Tibial nerve (tissue), 4 donors: ENCODE measurements around the gene PLCH2.

Experiments
- EP300 ChIP-seq, 2 donors: sonication (generic); formaldehyde crosslinking; IDR thresholded peaks; one replicate each; pipeline ENCODE4 v1.6.1; 2017; ENCODE audit warnings: antibody characterized with exemption in 2 of 2, mild to moderate bottlenecking in 1 of 2
- POLR2A ChIP-seq, 2 donors: fragments of 450-650 bp; IDR thresholded peaks; one replicate each; pipeline ENCODE4 v1.6.1; 2017; ENCODE audit warnings: antibody characterized with exemption in 2 of 2, mild to moderate bottlenecking in 2 of 2, moderate library complexity in 2 of 2
- TF ChIP-seq, protein P1 (sequence below), 5 experiments: fragments of 200-600 bp in 3 of 5; fragments of 450-650 bp in 2 of 5; sonication (generic) in 3 of 5; IDR thresholded peaks; one replicate each; pipeline ENCODE4 v1.5.1; 2016 to 2019; ENCODE audit warnings: antibody characterized with exemption in 5 of 5, mild to moderate bottlenecking in 3 of 5, moderate library complexity in 2 of 5

DNA sequence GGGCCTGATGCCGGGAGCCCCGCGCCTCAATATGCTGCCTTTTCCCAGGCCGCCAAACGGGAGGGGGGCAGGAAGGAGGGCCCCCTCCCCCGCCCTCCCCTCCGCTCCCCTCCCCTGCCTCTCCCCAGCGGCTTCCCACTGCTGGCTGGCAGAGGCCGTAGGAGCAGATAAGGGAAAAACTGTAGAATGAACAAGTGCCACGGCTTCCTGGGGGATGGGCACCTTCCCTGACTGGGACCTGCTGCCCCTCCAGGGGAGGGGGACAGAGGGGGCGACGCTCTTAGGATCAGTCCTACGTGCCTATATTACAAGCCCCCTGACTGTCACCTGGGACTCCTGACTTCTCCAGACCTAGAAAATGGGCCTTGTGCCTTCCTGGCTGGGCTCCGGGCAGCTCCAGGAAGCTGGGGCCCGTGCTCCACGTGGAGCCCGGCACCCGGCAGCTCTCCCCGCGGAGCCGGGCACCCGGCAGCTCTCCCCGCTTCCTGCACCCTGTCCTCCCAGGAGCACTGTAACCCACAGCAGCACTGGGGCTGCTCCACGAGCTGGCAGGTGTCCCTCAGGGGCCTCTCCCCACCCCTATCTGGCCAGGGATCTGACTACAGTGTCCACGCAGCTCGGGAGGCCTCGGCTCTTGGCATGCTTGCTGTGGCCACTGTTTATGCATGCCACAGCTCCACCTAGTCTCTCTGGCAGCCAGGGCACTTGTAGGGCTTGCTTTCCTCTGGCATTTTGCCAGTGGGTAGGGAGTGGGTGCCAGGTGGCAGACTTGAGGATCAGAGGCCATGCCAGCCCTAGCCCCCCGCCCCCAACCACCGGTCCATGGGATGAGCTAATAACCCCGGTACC, 54.6 kb downstream of the PLCH2 start:
- TF ChIP-seq, protein P1, sequence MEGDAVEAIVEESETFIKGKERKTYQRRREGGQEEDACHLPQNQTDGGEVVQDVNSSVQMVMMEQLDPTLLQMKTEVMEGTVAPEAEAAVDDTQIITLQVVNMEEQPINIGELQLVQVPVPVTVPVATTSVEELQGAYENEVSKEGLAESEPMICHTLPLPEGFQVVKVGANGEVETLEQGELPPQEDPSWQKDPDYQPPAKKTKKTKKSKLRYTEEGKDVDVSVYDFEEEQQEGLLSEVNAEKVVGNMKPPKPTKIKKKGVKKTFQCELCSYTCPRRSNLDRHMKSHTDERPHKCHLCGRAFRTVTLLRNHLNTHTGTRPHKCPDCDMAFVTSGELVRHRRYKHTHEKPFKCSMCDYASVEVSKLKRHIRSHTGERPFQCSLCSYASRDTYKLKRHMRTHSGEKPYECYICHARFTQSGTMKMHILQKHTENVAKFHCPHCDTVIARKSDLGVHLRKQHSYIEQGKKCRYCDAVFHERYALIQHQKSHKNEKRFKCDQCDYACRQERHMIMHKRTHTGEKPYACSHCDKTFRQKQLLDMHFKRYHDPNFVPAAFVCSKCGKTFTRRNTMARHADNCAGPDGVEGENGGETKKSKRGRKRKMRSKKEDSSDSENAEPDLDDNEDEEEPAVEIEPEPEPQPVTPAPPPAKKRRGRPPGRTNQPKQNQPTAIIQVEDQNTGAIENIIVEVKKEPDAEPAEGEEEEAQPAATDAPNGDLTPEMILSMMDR (IDR thresholded peaks at IDR 0.05) = no peak
- no peak for TF ChIP-seq EP300 (IDR thresholded peaks at IDR 0.05)
- TF ChIP-seq POLR2A (IDR thresholded peaks at IDR 0.05) = no peak
